ENCODE measurements around the gene MARCHF4. TPM values are rescaled to one million over a fixed set of nuclear protein-coding genes. Genes with fewer than 3 reads are reported as not detected.

The MARCHF4 gene
- total and polyA plus RNA-seq, 2 of the 8 experiments (the other 6 are each of a cell fraction or from before 2014, with no cell fraction given): 1.9 to 2.9 TPM

DNA sequence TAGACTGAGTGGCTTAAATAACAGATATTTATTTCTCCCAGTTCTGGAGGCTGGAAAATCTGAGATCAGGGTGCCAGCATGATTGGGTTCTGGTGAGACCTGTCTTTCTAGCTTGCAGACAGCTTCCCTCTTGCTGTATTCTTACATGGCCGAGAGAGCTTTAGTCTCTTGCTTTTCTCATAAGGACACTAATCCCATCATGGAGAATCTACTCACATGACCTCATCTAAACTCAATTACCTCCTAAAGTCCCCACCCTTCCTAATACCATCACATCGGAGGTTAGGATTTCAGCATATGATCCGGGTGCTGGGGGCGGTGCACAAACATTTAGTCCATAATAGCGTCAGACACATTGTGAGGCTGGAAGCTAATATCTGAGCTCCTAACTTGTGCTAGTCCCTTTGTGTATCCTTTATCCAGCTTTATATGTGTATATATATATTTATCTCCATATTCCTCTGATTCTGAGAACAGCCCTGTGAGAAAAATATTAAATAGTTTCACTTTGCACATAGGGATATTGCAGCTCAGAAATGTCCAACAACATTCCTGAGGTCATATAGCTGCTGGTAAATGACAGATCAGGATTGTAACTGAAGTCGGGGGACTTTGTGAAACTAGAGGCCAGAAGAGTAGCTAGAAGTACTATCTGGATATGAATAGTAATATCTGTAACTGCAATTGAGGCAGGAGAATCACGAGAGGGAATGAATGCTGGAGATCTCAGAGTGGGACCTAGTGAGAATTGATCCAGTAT, 28.9 kb downstream of the MARCHF4 start:
- Histone ChIP-seq H3K4me2 (ENCODE audit: insufficient read depth in 1 of 2, low read depth in 2 of 2, low read length in 2 of 2) (no peak overlapping the region), H2BK20ac (ENCODE audit: low read length) (no peak overlapping the region), H4K5ac (ENCODE audit: insufficient read length, low read depth, low read length) (no peak overlapping the region), H3K36me3 (ENCODE audit: control insufficient read depth in 2 of 4, insufficient read depth in 4 of 4, low read length in 3 of 4) (no peaks in the 10 kb centered on the region), H2BK5ac (ENCODE audit: low read depth, low read length) (no peak overlapping the region), H4K91ac (replicated peaks; ENCODE audit: insufficient read length, low read length) (no peak overlapping the region), H3K27ac (ENCODE audit: low read depth, low read length) (no peak overlapping the region), H3K4me3 (ENCODE audit: extremely low read depth in 1 of 4, insufficient read depth in 2 of 4, low read depth in 3 of 4, low read length in 4 of 4) (no peak overlapping the region), H3K79me2 (ENCODE audit: control insufficient read depth in 1 of 2, insufficient read depth in 2 of 2, low read length in 2 of 2) (no peaks in the 10 kb centered on the region), H3K56ac (replicated peaks; ENCODE audit: insufficient read length, low read depth, low read length) (no peak overlapping the region), H2AFZ (ENCODE audit: low read length) (no peak overlapping the region), H2BK15ac (ENCODE audit: low read length) (no peak overlapping the region), H3K79me1 (ENCODE audit: low read depth, low read length) (no peaks in the 10 kb centered on the region), H3K14ac (ENCODE audit: insufficient read length) (no peak overlapping the region), H2BK12ac (ENCODE audit: low read depth, low read length) (no peak overlapping the region), H3K4ac (replicated peaks; ENCODE audit: insufficient read length, low read depth, low read length) (no peak overlapping the region), H3K23ac (ENCODE audit: insufficient read length) (no peak overlapping the region), H3K4me1 (replicated peaks in 1 of 4; ENCODE audit: control insufficient read depth in 3 of 4, insufficient read depth in 4 of 4, low read length in 3 of 4) (peaks cover 11 to 39% (median 32%) of the 10 kb centered on the region in 4 experiments), H2AK5ac (ENCODE audit: low read depth, low read length) (no peak overlapping the region), H3K27me3 (replicated peaks in 1 of 4; ENCODE audit: control insufficient read depth in 3 of 4, extremely low read depth in 1 of 4, insufficient read depth in 3 of 4, low read length in 3 of 4) (no peaks in the 10 kb centered on the region), H3K9ac (replicated peaks in 1 of 4; ENCODE audit: extremely low read depth in 1 of 4, low read depth in 3 of 4, low read length in 3 of 4) (no peak overlapping the region), H3K18ac (ENCODE audit: extremely low read depth, low read length) (no peak overlapping the region), H4K20me1 (replicated peaks in 1 of 2; ENCODE audit: control insufficient read depth in 1 of 2, insufficient read depth in 2 of 2, low read length in 2 of 2) (no peaks in the 10 kb centered on the region), H2BK120ac (replicated peaks; ENCODE audit: low read depth, low read length) (no peak overlapping the region), H3K23me2 (ENCODE audit: low read depth, low read length) (no peaks in the 10 kb centered on the region), H4K8ac (ENCODE audit: extremely low read depth, insufficient read depth, low read length) (no peak overlapping the region), H3K9me3 (ENCODE audit: insufficient read depth in 2 of 2, low read depth in 1 of 2, low read length in 1 of 2) (no peaks in the 10 kb centered on the region)
- POLR2A ChIA-PET (ENCODE audit: partially characterized antibody): no interaction called here
- 85% methylated on average over 7 of the region's 7 CpGs; no CpG with 5 or more reads in 1 of the 2 experiments for WGBS, 2 experiments (ENCODE audit: extremely low coverage in 1 of 2, insufficient coverage in 1 of 2, insufficient read length in 1 of 2, insufficient replicate concordance in 2 of 2, low coverage in 1 of 2, low lambda C conversion rate in 2 of 2, missing lambda C conversion rate in 1 of 2)
- no peak for DNase-seq (ENCODE audit: low read depth in 1 of 2, low spot score in 2 of 2)
- no peak for TF ChIP-seq CREB1 (IDR thresholded peaks at IDR 0.05)
- TF ChIP-seq SRF (IDR thresholded peaks at IDR 0.05; ENCODE audit: low read depth, low read length): no peak
- no peak for TF ChIP-seq SIN3A (conservative IDR thresholded peaks at IDR 0.05 in 1 of 2, IDR thresholded peaks at IDR 0.05 in 1 of 2; ENCODE audit: low read depth in 1 of 2, low read length in 2 of 2)
- no peak for TF ChIP-seq CEBPB (IDR thresholded peaks at IDR 0.05; ENCODE audit: low read depth, low read length)
- no peak for TF ChIP-seq BRCA1 (IDR thresholded peaks at IDR 0.05; ENCODE audit: low read depth, low read length)
- TF ChIP-seq FOSL1 (IDR thresholded peaks at IDR 0.05; ENCODE audit: insufficient read depth, low read depth, low read length): no peak
- TF ChIP-seq CHD2 (IDR thresholded peaks at IDR 0.05; ENCODE audit: low read length): no peak
- TF ChIP-seq, protein P1, sequence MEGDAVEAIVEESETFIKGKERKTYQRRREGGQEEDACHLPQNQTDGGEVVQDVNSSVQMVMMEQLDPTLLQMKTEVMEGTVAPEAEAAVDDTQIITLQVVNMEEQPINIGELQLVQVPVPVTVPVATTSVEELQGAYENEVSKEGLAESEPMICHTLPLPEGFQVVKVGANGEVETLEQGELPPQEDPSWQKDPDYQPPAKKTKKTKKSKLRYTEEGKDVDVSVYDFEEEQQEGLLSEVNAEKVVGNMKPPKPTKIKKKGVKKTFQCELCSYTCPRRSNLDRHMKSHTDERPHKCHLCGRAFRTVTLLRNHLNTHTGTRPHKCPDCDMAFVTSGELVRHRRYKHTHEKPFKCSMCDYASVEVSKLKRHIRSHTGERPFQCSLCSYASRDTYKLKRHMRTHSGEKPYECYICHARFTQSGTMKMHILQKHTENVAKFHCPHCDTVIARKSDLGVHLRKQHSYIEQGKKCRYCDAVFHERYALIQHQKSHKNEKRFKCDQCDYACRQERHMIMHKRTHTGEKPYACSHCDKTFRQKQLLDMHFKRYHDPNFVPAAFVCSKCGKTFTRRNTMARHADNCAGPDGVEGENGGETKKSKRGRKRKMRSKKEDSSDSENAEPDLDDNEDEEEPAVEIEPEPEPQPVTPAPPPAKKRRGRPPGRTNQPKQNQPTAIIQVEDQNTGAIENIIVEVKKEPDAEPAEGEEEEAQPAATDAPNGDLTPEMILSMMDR (IDR thresholded peaks at IDR 0.05; ENCODE audit: control extremely low read depth in 1 of 3, insufficient read depth in 1 of 3, low read depth in 1 of 3, low read length in 3 of 3): no peak
- TF ChIP-seq, protein P2, sequence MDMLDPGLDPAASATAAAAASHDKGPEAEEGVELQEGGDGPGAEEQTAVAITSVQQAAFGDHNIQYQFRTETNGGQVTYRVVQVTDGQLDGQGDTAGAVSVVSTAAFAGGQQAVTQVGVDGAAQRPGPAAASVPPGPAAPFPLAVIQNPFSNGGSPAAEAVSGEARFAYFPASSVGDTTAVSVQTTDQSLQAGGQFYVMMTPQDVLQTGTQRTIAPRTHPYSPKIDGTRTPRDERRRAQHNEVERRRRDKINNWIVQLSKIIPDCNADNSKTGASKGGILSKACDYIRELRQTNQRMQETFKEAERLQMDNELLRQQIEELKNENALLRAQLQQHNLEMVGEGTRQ (IDR thresholded peaks at IDR 0.05; ENCODE audit: low read length): no peak
- no peak for FAIRE-seq
- CTCF ChIA-PET (ENCODE audit: partially characterized antibody): interaction anchor here (0.8 to 4.9 kb wide), 7 partner anchors 9 to 69 kb away, joined by 3 to 24 read pairs (median 4); no protein-coding TSS in a partner anchor

Data from H1 (cell line).